NCI-H1436 (cell line): ENCODE data around the gene ARRDC5.
"Not testable (repeated sequence)": the region's sequence is repeated elsewhere in the genome, so short reads cannot be mapped to it uniquely, and the experiment has no call there.

Source experiments
- DNase-seq: peaks from one replicate; lab custom pipeline; 2025; lab: John Stamatoyannopoulos, UW

The ARRDC5 gene

DNA sequence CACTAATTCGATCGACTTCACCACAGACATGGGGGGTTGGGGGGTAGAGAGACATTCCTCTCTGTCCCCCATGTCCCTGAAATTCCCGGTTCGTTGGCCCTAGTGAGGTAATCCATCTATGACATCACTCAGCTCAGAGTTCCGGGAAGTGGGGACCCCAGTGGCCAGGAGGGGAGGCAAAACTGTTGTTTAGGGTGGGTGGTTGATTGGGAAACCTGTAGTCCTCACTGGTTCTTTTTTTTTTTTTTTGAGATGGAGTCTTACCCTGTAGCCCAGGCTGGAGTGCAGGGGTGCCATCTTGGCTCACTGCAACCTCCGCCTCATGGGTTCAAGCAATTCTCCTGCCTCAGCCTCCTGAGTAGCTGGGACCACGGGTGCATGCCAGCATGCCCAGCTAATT lies at the start of gene ARRDC5:
Gene ARRDC5, minus strand, starts transcription at position 101 of the 400 bp plus-strand sequence. Its CDS starts 71 bp downstream, at position 30.
- no peak for DNase-seq

DNA sequence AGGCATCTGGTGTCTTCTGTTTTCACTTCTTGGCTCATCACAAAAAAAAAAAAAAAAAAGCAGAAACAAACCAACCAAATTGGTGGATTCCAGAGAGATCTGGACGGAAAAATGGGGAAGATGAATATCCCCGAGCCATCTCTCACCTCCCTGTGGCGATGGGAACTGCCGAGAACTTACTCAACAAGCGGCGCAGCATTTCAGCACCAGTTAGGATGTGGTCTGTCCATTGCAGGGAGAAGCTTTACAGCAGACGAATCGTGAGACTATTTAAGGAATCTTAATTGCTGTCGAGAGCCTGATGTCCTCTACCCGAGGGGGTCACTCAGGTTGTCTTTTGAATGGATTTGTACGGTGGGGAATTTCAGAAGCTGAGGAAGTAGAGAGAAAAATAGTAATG lies 49.0 kb upstream of the ARRDC5 start:
- DNase-seq = no peak

DNA sequence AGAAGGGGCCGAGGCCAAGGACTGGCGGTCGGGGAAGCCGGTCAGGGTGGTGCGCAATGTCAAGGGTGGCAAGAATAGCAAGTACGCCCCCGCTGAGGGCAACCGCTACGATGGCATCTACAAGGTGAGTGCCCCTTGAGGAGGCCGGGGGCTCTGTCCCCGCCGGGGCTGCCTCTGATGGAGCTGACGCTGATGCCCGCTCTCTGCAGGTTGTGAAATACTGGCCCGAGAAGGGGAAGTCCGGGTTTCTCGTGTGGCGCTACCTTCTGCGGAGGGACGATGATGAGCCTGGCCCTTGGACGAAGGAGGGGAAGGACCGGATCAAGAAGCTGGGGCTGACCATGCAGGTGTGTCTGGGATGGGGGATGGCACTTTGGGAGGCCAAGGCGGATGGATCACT lies 48.0 kb upstream of the ARRDC5 start:
- not testable (repeated sequence) for DNase-seq

DNA sequence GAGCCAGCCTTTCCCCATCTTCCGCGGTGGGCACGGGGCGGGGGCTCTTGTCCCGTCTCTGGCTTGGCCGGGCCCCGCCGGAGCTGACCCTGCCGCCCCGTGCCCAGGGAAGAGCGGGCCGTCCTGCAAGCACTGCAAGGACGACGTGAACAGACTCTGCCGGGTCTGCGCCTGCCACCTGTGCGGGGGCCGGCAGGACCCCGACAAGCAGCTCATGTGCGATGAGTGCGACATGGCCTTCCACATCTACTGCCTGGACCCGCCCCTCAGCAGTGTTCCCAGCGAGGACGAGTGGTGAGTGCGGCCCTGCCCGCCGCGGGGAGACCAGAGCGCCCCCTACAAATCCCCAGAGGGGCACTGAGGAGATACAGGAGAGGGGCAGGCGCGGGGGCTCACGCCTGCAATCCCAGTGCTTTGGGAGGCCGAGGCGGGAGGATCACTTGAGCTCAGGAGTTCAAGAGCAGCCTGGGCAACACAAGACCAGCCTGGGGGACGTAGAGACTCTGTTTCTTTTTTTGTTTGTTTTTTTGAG lies 39.0 kb upstream of the ARRDC5 start:
- DNase-seq = not testable (repeated sequence)

DNA sequence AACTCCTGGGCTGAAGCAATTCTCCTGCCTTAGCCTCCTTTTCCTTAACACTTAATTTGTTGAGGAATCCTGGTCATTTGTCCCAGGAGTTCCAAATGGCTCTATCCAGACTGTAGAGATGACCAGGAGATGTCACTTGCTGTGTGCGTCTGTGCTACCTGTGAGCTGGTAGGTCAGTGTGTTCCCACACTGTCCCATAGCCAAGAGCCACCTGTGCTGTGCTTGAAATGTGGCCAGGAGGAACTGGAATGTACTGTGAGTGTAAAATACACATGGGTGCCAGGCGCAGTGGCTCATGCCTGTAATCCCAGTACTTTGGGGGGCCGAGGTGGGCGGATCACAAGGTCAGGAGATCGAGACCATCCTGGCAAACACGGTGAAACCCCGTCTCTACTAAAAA lies 36.8 kb upstream of the ARRDC5 start:
- no peak for DNase-seq

DNA sequence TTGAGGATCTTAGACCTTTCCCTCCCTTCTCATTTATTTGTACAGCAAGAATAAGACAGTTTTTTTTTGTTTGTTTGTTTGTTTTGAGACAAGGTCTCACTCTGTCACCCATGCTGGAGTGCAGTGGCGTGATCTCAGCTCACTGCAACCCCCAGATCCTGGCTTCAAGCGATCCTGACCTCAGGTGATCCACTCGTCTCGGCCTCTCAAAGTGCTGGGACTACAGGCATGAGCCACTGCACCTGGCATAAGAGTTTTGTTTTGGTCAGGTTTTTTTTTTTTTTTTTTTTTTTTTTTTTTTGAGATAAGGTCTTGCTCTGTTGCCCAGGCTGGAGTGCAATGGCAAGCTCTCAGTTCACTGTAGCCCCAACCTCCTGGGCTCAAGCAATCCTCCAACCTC lies 35.8 kb upstream of the ARRDC5 start:
- DNase-seq = not testable (repeated sequence)

DNA sequence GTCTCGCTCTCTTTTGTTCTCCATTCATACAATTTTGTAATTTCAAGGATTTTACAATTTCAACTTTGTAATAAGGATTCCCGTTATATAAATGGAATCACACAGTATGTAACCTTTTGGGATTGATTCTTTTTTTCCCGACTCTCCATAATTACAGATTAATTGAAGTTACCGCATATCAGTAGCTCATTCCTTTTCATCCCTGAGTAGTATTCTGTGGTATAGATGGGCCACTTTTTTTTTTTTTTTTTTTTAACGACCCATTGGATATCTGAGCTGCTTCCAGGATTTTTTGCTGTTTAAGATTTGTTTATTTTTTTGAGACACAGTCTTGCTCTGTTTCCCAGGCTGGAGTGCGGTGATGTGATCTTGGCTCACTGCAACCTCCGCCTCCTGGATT lies 34.4 kb upstream of the ARRDC5 start:
- no peak for DNase-seq

DNA sequence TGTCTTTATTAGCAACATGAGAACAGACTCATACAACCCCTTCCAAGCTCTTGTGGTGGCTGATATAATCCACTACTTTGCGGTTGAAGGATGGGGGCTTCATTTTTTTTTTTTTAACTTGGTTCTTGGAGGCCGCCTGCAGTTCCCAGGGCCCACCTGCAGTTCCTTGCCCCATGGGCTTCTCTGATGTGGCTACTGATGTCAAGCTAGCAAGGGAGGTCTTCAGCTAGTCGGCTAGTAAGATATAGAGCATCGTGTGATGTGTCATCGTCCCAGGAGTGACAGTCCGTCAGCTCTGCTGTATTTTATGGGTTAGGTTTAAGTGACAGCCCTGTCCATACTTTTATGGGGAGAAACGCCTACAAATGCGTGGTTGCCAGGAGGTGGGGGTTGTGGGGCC lies 32.7 kb upstream of the ARRDC5 start:
- no peak for DNase-seq

DNA sequence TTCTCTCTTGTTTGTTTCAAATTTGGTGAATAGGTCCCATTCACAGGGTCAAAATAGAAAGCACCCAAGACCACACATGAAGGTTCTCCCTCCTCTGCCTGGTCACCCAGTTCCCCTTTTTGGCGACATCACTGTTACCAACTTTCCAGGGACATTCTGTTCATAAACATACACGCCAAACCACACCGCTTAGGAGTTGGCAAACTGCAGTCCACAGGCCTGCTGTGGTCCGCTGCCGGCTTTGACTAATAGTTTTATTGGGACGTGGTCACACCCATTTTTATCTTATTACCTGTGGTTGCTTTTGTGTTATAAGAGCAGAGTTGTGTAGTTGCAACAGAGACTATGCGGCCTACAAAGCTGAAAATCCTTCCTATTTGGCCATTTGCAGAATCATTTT lies 30.8 kb upstream of the ARRDC5 start:
- DNase-seq = no peak

DNA sequence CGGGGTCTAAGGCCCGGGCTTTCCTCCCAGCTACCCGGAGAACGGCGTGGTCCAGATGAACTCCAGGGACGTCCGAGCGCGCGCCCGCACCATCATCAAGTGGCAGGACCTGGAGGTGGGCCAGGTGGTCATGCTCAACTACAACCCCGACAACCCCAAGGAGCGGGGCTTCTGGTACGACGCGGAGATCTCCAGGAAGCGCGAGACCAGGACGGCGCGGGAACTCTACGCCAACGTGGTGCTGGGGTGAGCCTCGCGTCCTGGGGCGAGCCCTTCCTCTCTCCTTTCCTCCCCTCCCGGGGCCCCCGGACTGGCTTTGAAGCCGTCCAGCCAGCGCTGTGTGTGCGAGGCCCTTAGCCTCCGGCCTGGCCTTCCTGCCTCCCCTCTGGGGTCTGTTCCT lies 30.0 kb upstream of the ARRDC5 start:
- no peak for DNase-seq

DNA sequence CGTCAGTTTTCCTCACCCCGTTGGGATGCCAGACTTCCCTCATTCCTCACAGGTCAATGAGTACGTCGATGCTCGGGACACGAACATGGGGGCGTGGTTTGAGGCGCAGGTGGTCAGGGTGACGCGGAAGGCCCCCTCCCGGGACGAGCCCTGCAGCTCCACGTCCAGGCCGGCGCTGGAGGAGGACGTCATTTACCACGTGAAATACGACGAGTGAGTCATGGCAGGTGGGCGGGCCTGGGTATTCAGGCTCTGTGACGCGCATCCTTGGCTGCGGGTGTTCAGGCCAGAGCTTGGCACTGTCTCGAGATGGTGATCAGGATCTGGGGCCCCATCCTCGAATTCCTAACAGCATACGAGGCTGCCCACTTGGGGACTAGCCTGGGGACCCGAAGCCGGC lies 28.0 kb upstream of the ARRDC5 start:
- no peak for DNase-seq

DNA sequence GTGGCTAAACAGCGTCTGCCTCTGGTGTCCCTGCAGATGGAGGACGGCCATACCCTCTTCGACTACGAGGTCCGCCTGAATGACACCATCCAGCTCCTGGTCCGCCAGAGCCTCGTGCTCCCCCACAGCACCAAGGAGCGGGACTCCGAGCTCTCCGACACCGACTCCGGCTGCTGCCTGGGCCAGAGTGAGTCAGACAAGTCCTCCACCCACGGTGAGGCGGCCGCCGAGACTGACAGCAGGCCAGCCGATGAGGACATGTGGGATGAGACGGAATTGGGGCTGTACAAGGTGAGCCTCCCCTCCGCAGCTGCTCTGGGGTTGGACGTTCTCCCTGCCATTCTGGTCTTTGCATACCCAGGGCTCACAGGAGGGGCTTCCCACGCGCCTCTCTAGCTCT lies 26.5 kb upstream of the ARRDC5 start:
- no peak for DNase-seq

DNA sequence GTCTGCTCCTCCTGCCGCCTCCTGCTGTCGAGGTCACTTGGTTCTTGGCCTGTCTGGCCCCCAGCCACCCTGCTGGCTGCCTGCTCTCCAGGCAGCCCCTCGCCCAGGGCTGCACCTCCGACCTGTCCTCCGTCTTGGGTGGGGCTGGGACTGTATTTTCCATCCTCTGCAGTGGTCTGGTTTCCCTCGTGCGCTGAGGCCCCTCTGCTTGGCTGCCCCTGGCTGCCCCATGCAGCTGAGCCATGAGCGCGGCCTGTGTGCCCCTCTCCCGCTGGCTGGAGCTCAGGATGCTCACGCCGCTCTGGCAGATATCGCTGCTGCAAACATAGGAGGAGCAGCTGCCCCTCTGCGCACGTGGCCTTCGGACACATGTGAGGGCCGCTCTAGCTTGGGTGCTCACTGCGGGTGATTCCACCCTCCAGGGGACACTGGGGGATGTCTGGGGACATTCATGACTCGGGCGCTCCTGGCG lies 20.6 kb upstream of the ARRDC5 start:
- no peak for DNase-seq

DNA sequence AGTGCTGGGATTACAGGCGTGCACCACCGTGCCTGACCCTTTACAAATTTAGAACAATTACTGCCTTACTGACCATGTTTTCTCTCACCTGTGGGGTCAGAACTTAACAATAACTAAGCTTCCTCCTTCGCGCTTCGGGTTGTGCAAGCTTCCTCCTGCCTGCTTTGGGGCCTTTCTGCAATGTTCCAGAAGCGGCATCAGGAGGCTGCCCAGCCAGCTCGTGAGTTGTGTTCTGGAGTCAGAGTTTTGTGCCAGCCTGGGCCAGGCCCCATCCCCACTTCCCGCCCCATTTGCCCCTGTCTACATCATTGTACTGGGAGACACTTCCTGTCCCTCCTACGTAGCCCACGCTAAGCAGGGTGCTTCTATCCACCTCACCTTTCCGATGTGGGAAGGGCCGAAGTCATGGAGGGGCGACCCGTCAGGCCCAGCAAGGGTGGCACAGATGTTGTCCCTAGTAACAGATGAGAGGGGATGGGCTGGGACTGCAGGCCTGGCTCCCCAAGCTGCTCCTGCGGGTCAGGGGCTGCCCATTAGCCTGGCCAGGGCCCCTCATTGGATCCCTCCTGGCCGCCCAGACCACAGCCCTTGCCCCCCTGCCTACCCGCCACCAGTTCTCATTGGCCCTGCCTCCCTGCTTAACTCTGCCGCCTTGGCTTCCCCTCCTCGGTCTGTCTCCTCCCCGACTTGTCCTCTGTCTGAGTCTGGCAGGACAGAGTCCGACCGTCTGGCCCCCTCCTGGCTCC lies 20.0 kb upstream of the ARRDC5 start:
- no peak for DNase-seq

DNA sequence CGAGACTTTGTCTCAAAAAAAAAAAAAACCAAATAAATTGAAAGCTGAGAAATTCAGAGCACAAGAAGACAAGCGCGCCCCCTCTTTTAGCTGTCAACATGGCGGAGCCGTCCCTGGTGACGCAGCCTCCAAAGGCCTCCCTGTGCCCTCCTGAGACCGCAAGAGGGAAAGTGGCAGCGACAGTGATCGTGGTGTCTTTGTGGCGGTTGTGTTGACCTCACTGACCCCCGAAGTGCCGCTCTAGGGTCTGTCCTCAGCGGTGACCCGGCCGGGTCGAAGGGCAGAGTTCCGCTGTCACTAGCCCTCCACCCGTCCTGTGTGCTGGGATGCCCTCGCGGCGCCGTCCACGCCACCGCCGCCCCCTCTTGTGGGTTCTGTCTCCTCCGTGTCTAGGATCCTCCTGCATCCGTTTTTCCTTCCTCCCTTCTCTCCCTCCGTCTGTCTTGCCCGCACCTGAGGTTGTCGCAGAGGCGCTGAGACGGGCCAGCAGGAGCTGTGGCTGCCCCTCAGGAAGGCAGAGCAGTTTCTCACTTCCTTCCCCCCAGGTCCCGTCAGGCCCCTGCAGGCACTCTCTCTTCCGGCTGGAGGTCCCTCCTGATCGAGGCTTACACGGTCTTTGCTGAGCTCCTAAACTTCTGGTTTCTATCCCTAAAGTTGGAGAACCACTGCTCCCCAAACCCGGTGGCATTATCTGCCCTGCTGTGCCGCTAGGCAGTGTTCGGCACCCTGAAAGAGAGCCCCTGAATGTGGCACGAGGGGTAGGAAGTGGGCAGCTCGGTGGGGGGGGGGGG lies 13.8 kb upstream of the ARRDC5 start:
- DNase-seq = no peak

DNA sequence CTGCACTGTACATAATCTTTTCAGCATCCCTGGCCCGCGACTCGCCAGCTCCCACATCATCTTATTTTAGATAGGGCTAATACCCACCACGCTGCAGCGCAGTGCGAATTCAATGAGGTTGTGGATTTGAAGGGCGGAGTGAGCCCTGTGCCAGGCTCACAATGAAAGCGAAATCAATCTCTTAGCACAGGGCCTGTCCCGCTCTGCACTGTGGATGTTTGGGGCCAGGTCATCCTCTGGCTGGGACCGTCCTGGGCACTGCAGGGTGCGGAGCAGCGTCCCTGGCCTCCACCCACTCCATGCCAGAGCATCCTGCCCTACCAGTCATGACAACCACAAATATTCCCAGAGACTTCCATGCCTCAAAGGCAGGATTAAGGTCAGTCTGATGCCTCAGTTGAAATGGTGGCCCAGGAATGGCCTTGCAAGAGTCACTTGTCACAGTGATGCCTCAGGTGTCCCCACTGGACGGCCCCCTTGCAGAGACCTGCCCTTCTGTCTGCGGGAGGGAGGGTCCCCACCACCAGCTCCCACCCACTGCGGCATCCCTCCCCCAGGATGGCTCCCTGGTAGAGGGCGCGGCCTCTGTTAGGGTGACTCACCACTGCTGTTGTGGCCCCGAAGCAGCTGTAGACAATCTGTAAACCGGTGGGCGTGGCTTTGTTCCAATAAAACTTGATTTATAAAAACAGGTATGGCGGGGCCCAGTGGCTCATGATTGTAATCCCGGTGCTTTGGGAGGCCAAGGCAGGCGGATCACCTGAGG lies 12.2 kb upstream of the ARRDC5 start:
- DNase-seq = no peak

DNA sequence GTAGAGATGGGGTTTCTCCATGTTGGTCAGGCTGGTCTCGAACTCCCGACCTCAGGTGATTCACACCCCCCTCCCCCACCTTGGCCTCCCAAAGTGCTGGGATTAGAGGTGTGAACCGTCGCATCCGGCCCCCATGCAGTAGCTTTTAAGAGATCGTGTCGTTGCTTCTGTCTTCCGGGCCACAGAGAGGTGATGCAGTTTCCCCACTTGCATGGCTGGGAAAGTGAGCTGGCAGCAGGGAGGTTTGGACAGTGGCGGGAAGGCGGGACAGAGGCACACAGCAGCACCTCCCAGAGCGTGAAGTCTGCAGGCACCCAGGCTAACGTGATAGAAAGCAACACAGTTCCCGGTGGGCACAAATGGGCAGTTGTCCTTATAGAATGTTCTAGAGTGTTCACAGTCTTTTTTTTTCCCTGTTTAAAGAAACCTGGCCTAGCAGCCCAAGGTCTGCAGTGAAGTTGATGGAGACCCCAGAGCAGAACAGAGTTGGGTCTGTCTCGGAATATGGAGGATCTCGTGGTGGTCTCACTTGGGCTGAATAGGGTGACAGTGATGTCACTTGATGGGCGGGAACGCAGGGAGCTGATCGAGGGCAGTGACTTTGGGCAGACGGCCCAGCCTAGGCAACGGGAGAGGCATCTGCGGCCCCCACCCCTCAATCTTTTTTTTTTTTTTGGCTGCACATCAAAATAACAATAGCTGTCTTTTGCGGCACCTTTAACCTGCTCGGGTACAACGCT lies 11.5 kb upstream of the ARRDC5 start:
- no peak for DNase-seq

DNA sequence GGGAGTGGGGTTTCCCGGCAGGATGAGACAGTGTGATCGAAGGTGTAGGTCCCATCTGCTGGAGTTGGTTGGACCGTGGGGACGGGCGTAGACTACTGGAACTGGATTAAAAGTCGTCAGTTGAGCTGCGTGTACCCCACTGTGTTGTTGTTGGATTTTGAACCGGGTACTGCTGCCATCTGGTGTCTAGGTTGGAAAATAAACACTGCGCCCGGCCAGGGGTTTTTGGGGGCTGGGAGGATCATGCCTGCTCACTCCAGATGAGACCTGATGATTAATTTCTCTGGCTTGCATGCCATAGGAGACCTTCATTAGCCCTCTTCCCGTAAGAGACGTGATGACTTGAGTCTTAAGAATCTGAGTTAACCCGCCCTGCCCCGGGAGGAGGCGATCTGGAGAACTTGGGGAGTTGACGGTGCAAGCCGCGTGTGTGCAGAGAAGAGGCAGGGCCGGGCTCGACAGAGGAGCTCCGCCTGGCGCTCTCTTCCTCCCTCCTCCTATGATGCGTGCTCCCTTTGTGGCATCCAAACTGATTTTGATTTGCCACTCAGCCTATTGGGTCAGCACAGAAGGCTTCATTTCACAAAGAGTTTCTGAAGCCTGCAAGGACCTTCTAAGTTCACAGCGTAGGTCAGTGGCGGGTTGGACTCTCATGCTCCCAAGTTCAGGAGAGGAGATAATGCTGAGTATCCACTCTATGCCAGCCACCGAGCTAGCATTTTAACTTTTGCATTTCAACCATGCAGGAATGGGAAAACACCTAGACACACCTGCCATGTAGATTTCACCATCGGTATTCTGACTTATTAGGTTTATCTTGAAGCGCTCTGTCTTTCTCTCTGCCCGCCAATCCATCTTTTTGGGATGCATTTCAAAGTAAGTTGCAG lies 9.3 kb upstream of the ARRDC5 start:
- DNase-seq = peak; percentile 34

DNA sequence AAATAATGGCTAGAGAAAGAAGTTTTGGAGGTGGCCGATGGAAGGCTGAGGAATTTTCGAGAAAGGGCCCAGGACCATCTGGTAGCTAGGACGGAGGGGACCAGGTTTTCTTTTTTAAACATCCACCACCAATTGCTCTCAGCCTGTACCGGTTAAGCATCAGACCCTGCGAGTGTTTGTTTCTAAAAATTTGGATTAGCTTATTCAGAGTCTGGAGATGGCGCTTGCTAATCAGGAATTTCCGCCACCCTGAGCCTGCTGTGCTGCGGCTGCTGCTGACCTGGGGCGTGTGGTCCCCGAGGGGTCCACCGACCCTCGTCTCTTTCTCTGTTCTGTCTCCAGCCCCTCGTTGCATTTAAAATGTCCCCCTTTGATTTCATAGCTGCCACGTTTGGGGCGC lies 8.6 kb upstream of the ARRDC5 start:
- no peak for DNase-seq

DNA sequence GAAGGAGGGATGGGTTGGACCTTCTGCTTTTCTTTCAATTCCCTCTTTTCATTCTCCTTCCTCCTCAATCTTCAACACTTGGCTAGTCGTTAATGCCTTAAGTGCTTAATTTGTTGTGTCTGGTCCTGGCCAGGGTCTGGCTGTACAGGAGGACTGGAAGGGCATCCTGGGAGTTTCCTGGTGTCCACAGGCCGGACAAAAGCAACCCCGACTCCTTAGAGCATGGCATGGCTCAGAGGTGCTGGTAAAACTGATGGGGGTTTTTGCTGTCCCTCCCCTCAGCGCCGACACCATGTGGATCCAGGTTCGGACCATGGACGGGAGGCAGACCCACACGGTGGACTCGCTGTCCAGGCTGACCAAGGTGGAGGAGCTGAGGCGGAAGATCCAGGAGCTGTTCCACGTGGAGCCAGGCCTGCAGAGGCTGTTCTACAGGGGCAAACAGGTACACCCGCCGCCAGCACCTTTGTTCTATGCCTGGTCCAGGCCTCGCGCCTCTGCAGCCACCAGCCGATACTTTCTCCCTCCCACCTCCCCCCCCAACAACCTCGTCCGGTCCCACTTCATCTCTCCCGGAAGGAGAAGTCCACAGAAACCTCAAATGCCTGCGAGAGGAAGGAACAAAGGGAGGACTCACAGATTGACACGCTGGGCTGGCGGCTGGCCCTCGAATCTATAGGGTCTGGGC lies 8.0 kb upstream of the ARRDC5 start:
- DNase-seq = no peak
